GM19351 (cell line): ENCODE results near the gene OR1F1.
"Not testable (repeated sequence)": the region's sequence is repeated elsewhere in the genome, so short reads cannot be mapped to it uniquely, and the experiment has no call there.

ENCODE experiments used
- ATAC-seq: cut with Tn5 transposase; IDR thresholded peaks from one replicate; pipeline ENCODE4 v1.9.1; 2021; ENCODE audit warnings: mild to moderate bottlenecking, moderate library complexity; ENCODE audit not compliant: unreplicated experiment

OR1F1 gene

DNA sequence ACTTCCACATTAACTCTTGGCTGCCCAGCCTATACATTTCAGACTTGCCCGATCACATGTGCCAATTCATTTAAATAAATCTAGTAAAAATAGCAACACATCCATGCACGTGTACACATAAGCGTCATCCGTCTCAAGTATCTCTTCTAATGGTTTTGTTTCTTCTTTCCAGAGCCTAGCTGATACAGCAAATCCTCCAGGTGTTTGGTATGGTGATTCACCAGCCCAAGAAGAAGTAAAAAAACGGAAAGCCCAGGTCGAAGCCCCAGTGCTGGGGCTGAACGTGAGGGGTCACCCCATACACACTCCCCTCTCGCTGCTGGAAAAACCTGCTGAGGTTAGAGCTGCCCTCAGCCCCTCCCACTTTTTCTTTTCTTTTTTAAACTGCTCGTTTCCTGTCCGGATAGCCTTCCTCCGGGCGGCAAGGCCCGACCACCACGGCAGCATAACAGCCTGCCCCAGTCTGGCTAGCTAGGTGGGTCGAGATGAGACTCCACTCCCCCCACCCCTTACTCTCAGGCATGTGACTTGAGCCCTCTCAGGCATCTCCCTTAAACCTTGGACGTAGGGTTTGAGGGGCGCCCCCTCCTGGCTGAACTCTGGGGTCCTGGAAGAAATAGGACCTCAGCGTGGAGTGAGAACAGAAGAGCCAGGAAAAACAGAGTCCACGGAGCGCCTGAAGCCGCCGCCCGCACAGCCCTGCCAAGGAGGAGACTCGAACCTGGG is 13.9 kb upstream of the OR1F1 start:
- no peak for ATAC-seq

DNA sequence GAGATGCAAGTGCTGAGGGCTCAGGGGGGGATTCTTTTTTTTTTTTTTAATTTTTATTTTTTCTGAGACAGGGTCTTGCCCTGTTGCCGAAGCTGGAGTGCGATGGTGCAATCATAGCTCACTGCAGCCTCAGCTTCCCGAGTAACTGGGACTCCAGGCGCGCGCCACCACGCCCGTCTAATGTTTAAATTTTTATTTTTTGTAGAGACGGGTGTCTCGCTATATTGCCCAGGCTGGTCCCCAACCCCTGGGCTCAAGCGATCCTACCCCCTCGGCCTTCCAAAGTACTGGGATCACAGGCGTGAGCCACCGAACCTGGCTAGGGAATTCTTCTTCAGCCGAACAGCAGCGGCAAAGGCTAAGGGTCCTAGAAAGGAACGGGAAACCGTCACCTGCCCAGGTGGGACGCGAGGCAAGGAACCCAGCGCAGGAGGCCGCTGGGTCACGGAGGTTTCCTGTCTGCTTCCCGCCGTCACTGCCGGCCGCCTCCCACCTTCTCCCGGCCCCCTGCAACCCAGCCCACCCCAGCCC is 13.3 kb upstream of the OR1F1 start:
- ATAC-seq, result no peak

DNA sequence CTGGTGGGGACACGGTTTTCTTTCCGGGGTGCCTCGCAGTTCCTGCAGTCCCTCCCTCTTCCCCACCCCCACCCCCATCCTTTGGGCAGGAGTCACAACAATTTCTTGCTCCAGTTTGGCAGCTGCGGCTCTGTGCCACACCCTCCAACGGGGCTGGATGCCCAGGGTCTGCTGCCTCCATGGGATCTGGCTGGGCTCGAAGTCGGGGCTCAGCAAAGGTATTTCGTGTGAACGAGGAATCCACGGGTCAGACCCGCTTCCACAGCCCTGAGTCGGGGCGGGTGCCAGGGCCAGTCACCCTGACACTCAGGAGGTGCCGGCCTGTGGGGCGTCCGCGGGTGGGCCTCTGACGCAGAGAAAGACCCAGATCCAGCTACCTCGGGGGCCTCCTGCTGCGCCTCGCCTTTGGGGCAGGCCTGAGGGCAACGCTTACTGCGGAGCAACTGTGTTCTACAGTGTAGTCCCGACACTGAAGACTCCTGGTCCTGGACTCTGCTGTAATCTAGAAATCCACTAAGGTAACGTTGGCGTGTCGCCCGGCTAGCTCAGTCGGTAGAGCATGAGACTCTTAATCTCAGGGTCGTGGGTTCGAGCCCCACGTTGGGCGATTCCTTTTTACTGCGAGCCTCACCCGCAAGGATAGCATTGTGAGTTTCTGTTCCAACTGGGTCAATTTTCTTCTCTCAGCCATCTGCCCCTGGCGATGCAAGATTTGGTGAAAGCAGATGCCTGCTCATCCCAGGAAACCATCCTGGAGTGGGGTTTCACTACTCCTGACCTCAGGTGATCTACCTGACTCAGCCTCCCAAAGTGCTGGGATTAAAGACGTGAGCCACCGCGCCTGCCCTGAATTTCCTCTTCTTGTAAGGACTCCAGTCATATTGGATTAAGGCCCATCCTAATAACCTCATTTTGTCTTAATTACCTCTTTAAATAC is 12.6 kb upstream of the OR1F1 start:
- no peak for ATAC-seq

DNA sequence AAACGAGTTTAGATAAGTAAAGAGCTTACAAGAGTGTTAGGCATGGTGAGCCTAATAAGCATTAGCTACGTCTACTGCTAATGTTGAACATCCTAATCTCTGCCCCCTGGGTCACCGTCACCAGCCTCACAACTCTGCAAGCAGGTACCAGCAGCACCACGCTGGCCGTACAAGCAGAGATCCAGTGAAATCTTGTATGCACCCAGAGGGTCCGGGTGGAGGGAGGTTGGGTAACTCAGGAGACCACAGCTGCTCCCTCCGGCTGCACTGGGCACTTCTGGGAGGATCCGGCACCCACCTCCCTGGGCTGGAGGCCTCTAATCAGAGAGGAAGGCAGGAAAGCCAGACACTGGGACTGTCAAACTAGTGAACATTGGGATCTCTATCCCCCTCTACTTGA is 8.4 kb upstream of the OR1F1 start:
- no peak for ATAC-seq

DNA sequence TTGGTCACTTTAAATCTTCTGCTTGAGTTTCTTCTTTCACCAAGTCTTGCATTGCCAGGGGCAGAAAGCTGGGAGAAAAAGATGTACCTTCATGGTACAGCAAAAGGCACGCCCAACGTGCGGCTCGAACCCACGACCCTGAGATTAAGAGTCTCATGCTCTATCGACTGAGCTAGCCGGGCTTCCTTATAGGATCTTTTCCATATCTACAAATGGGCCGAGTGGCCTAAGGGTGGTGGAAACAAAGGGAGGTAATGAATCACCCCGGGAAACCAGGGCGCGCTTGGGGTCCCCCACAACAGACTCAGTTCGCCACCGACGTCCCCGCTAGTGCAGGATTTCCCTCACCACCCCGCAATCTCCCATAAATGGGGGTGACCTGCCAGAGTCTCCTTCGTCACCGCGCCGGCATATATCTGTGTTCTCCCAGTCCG is 7.5 kb upstream of the OR1F1 start:
- ATAC-seq, result no peak

DNA sequence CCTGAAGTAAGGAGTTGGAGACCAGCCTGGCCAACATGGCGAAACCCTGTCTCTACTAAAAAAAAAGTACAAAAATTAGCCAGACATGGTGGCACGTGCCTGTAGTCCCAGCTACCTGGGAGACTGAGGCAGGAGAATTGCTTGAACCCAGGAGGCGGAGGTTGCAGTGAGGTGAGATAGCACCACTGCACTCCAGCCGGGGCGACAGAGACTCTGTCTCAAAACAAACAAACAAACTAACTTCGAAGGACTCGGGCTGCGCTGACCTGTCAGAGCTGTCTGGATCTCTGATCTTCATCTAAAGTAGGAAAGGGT is 5.8 kb upstream of the OR1F1 start:
- ATAC-seq, result not testable (repeated sequence)

DNA sequence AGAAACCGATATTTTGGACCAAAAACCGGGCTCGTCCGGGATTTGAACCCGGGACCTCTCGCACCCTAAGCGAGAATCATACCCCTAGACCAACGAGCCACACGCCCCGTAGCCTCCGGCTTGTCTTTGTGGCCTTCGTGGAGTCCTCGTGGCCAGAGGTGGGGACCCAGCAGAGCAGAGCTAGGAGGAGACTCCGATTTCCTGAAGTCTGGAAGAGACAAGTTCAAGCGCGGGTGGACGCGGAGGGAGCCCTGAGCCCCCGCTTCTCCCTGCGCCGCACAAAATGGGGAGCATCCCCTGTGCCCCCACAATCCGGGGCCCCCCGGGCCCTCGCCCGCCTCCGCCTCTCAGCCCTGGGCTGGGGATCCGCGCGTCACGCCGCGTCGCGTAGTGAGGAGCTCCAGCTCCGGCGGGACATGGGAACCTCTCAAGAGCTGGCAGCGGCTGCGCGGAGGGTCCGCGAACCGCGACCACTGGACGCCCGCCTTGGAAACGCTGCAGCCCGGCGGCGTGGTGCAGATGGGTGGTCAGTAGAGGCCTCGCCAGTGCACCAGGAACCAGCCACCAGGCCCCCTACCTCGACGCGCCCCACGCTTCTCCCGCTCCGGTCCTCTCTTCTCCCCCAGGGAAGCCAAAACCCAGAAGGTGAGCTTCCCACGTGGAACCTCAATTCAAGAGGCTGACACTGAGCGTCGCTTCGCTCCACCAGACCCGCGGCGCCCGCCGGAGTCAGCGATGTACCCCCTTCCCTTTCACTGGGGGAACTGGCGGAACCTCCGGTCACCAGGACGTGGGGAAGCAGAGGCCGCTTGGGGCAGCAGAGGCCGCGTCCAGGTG is 5.2 kb upstream of the OR1F1 start:
- ATAC-seq, result no peak

DNA sequence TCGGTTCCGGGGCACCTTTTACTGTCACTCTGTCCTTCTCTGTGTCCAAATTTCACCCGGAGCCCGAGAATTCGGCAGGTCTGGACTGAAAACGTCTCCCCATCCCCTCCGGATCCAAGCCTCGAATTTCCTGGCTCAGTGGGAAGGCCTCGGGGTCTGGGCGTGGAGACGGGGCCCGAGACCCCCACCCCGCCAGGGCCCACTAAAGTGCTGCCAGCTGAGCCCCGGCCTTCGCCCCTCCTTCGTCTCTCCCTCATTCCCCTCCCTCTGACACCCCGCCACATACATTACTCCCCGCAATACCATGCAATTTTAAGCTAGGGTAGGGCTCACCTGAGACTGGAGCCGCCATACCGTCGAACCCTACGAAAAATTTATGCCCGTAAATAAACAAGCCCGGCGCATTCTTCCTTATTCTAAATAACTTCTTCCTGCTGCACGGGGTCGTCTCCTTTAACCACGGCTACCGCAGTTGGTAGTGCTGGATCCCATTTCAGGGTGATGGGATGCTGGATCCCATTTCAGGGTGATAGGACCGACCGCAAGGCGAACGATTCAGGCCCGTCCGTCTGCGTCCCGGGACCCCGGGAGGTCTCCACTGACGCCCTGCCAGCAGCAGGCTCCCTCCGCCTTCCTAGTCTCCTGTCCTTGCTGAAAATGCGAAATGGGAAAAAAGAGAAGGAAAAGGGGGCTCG is 4.4 kb upstream of the OR1F1 start:
- no peak for ATAC-seq

DNA sequence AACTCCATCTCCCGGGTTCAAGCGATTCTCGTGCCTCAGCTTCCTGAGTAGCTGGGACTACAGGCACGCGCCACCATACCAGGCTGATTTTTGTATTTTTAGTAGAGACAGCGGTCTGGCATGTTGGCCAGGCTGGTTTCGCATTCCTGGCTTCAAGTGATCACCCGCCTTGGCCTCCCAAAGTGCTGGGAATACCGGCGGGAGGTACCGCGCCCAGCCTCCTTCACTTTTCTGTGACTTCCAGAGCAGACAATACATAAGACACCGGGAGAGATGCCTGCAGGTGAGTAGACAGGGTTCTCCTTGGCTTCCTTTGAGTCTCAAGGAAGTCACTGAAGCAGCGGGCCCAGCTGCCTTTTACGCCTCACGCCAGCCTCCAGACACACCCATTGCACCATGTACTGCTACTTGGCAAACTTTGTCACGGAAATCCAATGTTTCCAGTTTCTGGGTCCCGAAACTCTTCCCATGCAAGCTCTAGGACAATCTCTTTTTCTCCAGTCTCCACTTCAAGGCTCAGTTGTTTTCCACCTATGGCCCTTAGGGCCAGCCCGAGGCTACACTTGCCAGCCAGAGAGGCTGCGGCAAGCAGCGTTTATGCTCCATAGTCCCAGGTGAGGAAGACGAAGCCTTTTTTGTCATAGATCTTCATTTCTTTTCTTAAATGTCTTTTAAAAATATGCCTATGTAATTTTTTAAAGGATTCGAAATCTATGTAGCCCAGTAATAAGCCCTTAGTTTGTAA is 886 bp upstream of the OR1F1 start:
- ATAC-seq, result no peak

DNA sequence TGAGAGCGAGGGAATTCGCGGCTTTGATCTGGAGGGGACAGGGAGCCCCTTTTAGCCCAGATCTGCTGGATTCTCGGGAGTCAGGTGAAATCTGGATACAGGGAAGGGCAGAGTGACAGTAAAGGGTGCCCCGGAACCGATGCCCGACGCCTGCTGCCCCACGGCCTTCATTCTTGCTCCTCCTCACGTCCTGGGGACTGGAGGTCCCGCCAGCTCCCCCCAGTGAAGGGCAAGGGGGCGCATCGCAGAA is 596 bp downstream of the OR1F1 start:
- ATAC-seq, result no peak

DNA sequence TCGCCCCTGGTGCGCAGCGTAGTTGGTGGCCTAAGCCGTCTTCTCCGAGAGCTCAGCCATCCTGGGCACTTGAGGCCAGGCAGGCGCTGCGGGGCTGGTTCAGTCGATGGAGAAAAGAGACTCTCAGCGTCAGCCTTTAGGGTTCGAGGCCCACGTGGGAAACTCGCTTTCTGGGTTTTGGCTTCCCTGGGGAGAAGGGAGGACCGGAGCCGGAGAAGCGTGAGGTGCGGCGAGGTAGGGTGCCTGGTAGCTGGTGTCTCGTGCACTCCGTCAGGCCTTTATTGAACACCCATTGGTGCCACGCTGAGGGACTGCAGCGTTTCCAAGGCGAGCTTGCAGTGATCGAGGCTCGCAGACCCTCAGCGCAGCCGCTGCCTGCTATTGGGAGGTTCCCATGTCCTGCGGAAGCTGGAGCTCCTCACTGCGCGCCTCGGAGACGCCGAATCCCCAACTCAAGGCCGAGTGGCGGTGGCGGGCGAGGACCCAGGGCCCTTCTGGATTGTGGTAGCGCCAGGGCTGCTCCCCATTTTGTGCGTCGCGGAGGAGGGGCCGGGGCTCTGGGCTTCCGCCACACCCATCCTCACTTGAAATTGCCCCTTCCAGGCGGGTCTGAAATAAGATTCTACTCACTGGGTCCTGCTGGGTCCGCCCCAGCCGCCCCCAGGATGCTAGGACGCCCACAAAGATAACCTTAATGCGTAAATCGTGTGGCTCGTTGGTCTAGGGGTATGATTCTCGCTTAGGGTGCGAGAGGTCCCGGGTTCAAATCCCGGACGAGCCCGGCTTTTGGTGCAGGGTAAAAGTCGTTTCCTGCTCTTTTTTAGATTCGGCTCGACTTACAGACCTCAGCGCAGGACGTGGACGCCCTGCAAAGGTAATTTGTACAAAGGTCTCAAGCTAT is 1.2 kb downstream of the OR1F1 start:
- no peak for ATAC-seq

DNA sequence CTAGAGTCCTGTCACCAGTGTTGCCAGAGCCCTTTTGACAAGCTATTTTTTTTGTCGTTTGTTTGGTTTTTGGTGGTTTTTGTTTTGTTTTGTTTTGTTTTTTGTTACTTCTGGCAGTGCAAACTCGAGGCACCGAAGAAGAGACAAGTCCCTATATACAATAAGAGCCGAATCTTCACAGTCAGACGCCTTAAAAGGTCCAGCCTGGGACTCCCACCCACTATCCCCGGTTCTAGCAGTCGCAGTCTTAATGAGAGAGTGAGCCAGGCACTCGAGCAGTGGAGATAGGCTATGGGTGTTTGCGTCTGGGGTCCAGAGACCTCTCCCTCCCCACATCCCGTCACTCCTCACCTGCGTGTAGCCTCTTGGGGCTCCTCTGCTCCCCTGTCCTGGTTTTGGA is 1.9 kb downstream of the OR1F1 start:
- no peak for ATAC-seq

DNA sequence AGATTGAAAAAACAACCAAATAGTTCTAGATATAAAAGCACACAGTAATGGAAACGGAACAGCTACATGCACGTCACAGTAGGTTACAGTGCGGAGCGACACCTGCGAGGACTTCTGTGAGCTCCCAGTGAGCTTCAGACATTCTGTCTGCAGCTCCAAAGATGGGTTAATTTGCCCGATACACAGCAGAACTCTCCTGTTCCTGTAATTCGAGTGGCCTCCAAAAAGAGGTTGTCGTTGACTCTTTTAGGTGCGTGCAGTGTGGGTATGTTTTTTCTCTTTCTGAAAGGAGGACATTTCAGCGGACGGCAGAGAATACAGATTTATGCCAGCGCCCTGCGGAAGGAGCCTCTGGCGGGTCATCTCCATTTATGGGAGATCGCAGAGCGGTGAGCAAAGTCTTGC is 2.9 kb downstream of the OR1F1 start:
- no peak for ATAC-seq

DNA sequence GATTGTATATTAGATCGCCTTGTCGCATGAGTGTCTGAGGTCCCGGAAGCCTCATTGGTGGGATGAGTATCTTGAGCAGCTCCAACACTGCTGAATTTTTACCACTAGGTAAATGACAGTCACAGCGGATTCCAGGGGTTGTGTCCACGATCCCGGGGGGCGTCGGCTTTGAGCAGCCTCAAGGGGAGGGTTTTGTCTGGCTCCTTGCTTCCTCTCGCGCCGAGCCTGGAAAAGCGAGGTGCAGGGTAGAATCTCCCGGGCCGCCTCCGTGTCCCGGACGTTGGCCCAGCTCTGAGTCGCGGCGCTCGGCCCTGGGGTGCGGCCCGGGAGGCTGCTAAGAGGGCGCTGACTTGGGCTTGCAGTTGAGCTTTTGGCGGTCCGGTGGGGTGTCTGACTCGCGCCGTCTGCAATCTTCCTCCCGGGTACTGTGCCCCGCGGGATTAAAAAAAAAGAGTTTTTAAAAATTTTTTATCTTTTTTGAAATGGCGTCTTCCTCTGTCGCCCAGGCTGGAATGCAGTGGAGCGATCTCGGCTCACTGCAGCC is 4.5 kb downstream of the OR1F1 start:
- ATAC-seq, result no peak

DNA sequence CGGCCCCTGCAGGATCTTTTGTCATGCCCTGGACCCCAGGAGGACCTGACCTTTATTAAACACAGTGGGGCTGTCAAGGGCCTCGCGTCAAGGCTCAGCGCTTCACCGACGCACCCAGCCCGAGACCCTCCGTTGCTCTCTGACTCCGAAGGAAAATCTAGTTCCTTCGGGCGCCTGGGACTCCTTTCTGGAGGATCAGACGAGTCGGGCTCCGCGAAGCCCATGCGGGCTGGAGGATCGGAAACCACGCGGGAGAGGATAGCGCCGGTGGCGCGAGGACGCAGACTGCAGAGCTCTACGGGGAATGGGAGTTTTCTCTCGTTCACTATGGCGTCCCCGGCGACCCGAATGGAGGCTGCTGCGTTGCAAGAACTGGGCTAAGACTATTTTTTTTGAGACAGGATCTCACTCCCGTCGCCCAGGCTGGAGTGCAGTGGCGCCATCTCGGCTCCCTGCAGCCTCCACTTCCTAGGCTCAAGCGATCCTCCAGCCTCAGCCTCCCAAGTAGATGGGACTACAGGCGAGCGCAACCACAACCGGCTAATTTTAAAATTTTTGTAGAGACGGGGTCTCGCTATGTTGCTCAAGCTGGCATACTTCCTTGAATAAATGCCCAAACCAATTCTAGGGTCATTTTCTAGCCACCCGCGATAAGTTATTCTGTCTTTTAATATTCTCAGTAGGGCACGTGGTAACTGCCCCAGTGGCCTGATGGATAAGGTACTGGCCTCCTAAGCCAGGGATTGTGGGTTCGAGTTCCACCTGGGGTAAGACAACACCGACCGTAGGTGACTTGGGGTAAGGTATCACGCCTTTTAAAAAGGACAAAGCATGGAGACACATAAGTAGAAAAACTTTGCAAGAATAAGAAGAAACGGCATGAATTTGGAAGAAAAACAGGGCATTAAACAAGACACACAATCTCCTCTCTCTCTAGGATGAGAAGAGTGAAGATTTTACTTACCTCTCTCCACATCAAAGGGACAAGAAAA is 5.5 kb downstream of the OR1F1 start:
- ATAC-seq, result no peak

DNA sequence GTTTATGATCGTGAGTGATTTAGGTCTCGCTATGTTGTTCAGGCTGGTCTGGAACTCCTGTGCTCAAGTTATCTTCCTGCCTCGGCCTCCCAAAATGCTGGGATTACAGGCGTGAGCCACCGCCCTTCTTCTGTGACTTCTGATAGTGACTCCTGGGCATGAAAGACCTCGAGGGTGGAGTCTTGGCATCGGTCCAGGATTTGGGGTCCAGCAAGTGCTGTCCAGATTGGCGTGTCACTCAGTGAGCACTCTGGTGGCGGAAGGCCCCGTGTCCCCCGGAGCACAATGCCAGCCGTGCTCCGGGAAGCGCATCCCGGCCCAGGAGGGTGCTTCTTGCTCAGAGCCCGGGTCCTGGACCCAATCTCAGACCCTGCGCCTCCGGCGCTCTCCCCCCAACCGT is 6.8 kb downstream of the OR1F1 start:
- ATAC-seq, result no peak

DNA sequence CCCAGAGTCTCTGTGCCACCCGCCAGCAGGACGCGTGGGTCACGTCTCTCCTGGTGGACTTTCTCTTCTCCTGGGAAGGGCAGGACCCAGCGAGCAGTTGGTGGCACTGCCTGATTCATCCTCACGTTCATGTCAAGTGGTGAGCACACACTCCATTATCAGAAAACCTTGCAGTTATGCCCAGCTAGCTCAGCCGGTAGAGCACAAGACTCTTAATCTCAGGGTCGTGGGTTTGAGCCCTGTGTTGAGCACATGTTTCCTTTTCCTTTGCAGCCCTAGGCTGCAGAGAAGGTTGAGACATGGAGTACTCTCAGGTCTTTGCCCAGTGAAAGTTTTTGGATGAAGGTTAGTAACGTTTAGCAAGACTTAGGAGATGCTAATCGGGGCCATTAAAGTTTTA is 8.0 kb downstream of the OR1F1 start:
- no peak for ATAC-seq
